Measurements from ENCODE around the gene ETV6.
A peak's percentile ranks its signal among the peaks of the same experiment; 100 is the strongest.

Gene ETV6

DNA sequence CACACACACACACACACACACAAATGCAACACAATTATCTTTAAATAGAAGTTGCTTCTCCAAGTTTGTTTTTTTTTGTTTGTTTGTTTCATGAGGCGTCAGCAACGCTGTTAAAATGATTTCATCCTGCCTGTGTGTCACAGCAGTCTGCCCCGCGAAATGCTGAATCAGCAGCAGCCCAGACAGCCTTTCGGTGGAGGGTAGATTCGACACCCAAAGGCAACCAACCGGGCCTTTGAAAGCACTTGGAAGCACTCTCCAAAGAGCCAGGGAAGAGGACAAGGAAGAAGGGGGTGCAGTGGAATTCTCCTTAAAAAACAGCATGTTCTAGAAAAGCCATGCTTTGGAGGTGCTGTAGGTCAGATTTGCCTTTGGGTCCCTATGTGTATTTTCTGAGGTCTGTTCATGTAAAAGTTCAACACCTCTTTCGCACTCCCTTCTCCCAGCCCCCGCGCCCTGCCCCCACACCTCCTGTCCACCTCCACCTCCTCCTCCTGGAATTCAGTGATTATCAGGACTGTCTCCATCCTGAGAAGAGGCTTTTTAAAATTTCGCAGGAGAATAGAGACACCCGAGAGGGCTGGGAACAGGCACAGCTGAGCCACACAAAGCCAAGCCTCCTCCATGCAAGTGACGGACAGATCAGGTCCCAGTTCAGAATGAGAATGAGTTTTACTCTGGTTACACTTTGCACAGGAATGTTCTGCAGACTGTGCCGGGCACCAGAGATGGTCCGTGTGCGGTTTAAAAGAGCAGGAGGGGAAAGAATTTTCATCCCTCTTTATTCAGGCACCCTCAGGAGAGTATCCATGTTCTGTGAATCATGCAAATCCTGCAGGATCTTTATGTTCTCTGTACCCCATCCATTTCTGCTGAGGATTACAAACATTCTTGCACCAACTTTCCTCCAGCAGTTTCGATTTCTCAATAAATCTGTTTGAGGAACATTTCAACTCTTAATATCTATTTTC, 177.9 kb downstream of the ETV6 start:
- DNase-seq: peak; percentile 28

DNA sequence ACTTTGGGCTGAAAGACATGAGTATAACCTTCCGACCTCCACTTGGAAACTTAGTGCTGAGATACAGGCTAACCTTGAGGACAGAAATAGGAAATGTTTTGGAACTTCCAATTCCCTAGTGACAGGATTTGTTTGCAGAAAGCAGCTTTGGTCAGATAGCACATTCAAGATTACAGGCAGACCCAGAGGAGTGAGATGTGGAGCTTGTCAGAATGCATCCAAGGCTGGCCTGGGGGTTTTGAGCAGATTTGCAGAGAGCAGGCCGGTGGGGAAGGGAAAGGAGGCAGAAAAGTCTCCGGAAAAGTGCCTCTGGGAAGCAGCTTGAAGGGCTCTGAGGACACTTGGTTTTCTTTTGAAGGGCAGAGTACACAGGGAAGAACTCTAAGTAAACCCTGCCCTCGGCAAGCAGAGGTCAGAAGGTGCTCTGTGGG, 180.3 kb downstream of the ETV6 start:
- no peak for DNase-seq

DNA sequence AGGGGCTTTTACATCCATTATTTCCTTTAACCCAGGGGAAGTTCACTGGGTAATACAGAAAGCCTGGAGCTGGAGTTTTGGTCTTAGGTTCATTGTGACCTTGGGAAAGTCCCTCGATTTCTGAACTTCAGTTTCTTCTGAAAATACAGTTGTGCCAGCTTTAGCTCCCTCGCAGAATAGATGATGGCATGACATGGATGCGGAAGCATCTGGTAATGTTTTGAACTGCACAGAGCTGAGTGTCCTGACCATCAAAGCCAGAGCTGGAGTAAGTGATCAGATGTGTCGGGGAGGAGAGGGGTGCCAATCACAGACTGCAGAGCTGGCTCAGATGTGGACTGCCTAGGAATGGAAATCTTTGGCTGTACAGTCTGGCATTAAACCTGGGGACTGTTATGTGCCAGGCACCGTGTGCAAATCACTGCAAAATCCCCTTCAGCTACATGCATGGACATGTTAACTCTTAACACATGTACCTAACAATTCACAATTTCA, 180.9 kb downstream of the ETV6 start:
- DNase-seq: no peak

DNA sequence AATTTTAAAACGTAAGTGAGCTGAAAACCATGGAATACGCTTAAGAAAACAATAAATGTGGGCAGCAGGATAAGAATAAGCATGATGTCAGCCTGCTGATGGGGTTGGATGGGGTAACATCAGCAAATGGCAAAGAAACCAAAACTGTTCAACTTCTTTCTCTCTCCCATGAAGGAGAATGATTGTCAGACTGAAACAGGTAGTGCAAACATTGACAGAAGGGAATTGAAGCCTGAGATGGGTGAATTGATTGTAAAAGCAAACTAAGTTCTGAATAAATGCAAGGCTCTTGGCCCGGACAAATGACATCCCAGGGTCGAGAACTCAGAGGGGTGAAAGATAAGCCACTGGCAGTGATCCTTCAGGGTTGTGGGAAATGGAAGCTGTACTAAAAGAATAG, 182.6 kb downstream of the ETV6 start:
- no peak for DNase-seq

DNA sequence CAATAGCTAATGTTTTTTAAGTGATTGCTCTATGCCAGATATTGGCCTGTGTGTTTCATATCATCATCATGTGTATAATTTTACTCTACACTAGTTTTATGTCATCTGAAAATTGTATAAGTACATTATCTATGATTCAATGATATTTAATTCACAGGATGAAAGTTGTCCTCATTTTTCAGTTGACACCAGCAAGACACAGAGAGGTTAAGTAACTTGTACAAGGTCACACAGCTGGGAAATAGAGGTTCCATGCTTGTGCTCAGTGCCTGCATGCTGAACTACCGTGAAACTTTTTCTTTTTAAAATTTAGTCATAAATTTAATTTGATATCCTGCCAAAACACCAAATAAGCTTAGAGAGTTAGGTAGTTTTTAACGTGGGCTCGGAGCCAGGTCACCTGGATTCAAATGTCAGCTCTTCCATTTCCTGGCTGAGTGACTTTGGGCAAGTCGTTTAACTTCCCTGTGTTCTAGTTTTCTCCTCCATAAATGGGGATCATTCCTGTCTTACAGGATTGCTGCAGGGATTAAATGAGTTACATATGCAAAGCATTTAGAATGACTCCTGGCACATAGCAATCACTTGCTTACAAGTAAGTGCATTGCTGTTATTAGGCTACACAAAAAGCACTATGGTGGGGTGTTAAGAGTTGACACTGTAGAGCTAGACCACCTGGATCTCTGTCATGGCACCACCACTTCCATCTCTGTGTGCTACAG, 183.9 kb downstream of the ETV6 start:
- no peak for DNase-seq

DNA sequence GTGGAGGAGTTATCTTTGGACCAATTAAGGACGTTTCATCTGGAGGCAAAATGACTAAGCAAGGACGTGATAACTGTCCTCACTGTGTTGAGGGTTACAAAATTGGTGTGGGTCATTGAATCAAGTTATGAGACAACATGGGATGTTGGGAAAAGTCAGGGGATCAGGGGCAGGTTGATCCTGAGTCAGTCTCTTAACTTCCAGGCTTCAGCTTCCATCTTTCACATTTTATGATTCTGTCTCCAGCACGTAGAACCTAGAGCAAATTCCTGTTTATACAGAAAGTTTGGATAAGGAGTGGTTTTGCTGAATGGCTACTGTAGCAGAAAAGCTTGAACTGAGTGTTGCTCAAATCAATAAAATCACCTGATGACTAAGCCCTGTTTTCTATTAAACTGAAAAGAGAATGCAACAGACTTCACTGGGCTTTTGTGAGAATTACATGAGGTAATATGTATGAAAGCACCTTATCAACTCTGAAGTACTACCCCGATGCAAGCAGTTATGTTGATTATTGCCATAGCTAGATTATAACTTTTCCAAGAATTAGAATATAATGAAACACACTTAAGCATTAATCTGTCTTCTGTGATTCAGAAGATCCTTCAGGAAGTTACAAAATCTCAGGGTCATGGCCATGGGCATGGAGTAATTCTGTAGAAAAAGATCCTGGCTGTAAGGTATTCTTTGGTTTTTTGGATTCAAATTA, 184.8 kb downstream of the ETV6 start:
- no peak for DNase-seq

DNA sequence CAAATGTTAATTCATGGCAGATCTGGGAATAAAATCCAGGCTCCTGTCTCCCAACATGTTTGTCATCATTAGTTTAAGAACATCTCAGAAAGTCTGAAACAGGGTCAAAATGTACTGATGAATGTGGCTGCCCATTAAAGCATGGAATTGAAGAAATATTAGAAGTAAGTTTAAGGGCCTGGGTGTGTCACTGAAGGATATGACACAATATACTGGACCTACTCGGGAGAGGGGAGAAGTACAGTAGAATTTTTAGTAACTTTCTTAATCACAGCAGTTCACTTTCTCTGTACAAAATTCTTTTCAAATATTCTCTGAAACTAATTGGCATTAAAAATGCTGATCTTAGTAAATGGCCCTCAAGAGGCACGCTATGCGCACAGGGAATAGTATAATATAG, 185.5 kb downstream of the ETV6 start:
- DNase-seq: no peak

DNA sequence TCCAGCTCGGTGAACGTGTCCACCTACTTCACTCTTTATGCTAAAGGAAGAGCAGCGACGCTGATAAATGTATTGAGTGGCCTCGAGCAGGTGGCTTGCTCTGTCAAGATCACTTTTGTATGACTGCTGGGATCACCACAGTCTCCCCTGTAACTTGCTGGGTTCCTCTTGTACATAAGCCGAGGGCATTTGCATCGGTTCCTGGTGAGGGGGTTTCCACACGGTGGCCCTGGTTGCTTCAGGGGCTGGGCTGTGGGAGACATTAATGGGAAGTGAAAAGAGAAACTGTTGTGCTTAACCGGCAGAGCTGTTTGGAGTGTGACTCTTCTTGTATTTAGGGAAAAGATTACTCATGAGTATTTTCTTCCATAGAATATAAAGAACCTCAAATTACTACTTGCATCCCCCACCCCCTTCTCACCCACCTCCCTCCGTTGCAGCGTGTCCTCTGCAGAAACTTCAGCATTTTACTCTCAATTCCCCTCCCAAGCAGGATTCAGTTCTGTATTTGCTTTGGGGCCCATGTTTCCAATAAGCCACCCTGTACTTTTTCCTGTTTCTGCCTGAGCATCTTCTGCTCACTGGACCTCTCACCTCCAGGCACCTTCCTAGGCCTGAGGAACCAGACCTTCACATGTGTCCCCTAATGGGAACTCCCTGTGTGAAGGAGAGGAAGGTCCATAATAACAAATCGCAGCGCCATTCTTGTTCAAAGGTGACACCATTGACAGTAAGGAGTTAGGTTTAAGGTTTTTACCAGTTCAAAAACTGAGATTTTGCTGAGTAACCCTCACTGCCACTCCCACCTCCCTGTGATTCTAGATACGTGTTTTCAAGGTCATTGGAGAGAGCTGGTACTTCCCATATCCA, 187.0 kb downstream of the ETV6 start:
- DNase-seq: peak; percentile 10

DNA sequence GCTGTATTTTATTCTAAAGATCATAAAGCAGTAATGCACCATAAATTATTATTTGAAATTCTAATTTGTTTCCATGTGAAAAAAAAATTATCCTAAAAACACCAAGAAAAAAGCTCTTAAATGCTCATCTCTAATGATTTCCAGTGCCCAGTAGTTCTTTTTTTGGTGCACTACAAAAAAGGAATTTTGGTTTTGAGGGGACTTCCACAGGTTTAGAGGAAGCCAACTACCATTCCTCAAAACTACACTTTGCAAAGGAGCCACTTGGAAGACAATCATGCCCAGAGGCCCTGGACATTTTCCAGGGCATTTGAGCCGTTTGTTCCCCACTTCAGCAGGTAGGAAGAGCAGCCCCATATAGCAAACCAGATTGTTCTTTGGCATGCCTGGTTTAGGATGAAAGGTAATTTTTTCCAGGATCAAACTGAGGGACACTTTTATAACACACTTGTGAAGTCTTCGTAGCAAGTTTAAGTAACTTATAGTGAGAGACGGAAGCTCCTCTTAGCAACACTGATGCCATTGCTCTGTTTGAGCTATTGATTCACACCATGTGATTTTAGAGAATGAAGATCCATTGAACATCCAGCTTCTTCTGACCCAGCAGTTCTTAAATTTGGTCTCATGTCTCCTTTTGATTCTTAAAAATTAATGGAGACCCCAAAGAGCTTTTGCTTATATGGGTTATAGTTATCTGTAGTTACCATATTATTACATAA, 187.9 kb downstream of the ETV6 start:
- DNase-seq: no peak

DNA sequence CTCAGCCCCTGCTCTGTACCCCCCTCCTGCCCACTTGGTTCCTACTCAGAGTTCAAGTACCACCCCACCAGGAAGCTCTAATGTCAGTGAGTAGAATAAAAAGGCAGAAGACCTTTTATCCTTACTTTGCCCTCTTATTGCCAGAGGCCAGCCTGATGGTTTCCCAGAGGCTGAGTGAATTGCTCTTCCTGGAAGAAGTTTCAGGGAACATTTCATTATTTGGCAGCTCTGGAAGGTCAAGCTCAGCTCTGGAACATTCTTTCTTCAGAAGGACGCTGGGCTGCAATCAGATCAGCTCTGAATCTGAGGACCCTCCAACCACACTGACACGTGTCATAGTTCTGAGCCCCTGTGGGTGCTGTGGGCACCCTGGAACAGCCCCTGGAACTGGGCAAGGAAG, 188.9 kb downstream of the ETV6 start:
- no peak for DNase-seq

DNA sequence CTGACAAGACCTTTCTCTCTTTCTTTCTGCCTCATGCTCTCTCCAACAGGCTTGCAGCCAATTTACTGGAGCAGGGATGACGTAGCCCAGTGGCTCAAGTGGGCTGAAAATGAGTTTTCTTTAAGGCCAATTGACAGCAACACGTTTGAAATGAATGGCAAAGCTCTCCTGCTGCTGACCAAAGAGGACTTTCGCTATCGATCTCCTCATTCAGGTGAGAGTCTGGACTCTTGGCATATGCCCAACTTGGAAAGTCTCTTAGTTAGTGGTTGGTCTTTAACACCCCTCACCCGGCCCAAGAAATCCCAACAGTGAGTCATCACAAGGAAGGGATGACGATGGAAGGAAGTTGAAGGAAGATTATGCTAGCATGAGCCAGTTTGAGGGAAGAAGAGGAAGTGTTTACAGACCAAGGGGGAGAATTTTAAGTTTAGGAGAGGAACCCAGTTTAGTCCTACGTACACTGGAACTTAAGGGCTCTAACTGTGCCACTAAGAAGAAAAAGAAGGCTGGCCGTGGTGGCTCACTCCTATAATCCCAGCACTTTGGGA, 189.7 kb downstream of the ETV6 start:
- no peak for DNase-seq

DNA sequence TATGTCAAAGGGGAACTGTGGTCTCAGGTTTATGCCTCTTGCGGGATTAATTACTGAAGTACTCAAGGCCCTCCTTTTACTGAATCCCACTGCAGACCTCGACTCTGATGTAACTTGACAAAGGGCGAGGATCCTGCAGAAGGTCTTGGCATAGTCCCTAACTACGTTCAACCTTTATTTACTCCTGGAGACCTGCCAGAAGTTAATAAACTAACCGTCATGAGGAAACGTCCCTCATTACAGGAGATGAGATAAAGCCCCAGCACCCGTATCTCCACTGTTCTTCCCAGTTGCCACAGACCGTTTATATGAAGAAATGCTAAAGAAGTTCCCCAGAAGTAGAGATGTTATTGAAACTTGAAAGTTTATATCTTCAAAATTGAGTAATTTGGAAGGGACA, 190.9 kb downstream of the ETV6 start:
- no peak for DNase-seq

DNA sequence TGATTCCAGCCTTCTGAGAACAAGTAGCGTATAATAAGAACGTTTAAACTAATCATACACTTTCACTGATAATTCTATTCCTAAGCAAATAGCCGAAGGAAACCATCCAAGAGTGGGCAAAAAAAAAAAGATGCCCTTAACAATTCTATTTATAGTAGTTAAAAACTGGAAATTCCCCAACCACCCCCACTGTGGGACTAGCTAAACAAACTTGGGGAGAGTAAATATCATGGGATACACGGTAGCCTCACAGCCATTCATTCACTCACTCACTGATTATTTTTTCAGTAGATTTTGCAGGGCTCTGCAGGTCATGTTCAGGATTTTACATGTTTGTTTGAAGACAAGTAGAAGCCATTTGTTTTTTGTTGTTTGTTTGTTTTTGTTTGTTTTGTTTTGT, 197.0 kb downstream of the ETV6 start:
- no peak for DNase-seq

DNA sequence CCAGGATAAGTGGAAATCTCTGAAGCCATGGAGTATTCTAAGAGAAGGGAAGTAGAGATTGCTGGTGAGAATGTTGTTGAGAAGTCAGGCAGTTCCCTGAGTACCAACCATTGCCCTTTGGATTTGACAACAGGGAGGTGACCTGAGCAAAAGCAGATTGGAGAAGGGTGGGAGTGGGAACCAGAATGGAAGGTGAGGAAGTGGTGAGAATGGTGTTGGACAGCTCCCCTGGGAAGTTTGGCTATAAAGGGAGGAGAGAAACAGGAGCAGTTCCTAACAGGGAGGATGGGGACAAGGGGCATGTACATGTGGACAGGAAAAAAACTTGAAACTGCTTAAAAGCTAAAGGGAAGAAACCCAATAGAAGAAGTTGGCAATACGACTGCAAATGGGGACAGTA, 198.1 kb downstream of the ETV6 start:
- no peak for DNase-seq

DNA sequence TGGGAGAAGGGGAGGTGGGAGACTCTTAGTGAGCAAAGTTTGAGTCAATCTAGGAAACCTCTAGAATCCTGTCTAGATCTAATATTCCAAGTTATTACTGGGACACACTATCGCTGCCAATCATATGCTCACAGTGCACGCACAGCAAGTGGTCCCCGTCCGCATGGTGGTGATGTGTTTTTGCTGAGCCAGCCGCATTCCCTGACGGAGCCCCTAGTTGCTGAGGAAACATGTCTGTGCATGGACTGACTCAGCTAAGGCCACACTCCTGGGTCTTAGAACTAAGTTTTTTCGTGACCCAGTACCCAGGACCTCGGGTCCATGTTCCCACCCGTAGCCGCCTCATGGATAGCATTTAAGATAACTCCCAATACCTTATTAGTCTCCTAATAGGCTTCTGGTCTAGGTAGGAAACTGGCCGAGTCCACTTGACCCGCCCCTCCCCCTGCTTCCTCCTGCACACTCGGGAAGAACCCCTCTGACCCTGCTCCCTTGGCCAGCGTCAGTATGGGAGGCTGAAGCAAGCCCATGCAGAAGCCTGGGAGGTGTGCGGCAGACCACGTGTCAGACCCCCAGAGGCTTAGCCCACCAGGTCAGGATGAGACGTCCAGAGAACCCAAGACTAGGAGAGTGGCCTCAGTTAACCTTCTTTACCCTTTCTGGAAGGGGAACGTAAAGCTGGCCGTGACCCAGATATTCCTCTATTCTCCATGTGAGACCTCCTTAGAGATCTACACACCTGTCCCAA, 200.5 kb downstream of the ETV6 start:
- DNase-seq: no peak

DNA sequence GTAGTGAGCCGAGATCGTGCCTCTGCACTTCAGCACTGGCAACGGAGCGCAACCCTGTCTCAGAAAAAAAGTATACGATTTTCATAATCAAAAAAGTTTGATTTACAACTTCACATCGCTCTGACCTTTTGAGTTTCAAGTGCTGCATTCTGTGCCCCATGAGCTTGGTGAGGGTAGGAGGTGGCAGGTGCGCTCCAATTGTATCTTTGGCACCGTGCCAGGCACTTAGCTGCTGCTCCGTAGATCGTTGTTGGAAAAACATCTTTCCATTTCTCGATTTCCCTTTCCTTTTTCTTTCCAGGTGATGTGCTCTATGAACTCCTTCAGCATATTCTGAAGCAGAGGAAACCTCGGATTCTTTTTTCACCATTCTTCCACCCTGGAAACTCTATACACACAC, 203.7 kb downstream of the ETV6 start:
- DNase-seq: no peak

DNA sequence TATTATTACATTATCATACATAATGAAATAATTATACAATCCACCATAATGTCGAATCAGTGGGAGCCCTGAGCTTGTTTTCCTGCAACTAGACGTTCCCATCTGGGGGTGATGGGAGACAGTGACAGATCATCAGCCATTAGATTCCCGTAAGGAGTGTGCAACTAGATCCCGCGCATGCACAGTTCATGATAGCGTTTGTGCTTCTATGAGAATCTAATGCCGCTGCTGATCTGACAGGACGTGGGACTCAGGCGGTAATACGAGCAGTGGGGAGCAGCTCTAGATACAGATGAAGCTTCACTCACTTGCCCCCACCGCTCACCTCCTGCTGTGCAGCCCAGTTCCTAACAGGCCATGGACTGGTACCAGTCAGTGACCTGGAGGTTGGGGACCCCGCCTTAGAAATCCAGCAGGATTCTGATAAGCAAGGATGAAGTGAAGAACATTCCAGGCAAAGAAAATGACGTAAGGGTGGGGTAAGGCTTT, 204.6 kb downstream of the ETV6 start:
- no peak for DNase-seq

DNA sequence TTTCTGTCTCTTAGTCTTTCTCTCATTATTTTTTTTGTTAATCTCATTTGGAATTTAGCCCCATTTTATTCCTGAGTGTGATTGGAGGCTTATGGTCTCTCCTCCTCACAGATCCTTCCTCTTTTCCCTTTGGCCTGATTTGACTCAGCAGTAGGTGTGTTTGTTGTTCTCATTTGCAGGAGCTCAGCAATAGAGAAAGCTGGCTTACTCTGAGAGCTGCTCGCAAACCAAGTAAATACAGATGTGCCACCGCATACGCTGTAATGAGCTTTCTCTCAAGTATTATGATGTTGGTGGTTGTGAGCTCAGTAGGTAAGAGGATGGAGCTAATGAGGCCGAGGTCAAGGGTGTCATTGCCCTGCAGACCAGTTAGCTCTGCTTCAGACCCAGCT, 206.5 kb downstream of the ETV6 start:
- peak; percentile 49 for DNase-seq

DNA sequence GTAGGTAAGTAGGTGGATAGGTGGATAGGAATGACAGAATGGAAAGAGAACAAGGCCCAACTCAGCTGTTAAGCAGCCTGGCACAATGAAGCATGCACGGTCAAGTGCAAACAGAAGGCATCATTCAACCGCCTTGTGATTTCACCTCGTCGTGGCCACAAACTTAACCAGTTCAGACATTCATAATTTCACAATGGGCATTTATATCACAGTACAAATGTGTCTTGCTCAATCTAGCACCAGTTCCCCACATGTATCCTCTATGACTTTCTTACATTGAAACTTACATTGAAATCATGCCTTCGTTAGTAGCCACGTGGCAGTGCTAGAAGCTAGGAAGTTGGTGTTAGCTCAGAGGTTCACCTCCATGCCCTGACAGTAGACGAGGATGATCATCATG, 207.5 kb downstream of the ETV6 start:
- no peak for DNase-seq
